ENCODE data around the gene ZNF691.

GRCh38 chr1:42851420-42851819 is 5.0 kb downstream of the ZNF691 start:
- TF ChIP-seq EP300 (IDR thresholded peaks at IDR 0.05) (no peak), CTCF (IDR thresholded peaks at IDR 0.05) (no peak)

All from A549 (cell line).